ENCODE measurements around the gene GLIS2.

Gene GLIS2

DNA sequence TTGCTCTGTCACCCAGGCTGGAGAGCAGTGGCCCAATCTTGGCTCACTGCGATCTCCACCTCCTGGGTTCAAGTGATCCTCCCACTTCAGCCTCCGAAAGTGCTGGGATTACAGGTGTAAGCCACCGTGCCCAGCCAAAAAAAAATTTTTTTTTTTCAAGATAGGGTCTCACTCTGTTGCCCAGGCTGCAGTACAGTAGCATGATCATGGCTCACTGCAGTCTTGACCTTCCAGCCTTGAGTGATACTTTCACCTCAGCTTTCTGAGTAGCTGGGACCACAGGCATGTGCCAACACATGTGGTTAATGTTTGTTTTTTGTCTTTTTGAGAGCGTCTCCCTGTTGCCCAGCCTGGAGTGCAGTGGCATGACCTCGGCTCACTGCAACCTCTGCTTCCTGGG is 37.0 kb downstream of the GLIS2 start:
- no peak for DNase-seq (ENCODE audit: low spot score)

DNA sequence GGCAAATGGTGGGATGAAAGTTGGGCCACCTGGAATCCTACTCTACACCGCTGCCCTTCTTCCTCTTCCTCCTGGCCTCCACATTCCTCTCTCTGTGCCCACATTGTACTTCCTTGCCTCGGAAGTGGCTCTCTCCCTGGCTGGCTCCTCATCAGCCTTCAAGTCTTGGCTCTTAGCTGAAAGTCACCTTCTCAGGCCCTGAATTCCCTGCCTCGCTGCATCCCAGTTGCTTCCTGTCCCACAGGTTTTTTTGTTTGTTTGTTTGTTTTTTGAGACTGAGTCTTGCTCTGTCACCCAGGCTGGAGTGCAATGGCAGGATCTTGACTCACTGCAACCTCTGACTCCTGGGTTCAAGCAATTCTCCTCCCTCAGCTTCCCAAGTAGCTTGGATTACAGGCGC is 37.8 kb downstream of the GLIS2 start:
- no peak for DNase-seq (ENCODE audit: low spot score)

DNA sequence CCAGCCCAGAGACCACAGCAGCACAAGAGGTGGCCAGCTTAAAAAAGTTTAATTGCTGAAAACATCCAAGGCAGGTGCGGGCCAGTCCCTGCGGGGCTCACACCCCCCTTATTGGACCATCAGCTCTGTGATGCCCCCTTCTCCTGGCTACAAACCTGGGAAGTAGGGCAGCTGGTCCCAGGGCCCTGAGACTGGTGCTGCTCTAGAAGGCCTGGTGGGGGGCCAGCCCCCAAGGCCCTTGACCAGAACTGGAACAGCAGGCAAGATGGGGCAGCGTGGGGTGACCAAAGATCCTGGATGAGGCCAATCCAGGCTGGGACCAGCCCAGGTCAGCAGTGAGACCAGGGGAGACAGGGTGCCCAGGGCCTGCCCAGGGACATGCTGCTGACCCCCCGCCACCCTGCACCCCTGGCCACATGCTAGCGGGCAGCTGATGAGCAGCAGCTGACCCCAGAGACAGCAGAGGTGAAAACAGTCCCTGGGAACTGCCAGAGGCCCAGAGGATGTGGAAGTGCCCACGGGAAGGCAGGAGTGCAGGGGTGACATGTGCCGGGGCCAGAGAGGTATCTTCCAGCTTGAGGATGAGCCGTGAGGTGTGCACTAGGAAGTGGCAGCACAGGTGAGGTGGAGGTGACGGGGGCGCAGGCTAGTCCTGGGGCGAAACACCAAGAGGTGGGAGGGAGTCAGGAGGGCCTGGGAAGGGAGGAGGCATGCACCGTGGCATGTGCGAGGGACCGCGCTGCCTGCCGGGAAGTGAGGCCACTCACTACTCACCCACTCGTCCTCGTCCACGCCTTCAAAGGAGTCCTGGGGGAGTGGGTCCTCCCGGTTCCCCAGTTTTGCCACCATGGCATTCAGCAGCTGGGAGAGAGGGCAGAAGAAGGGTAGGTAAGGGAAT is 38.9 kb downstream of the GLIS2 start:
- DNase-seq (ENCODE audit: low spot score): no peak

DNA sequence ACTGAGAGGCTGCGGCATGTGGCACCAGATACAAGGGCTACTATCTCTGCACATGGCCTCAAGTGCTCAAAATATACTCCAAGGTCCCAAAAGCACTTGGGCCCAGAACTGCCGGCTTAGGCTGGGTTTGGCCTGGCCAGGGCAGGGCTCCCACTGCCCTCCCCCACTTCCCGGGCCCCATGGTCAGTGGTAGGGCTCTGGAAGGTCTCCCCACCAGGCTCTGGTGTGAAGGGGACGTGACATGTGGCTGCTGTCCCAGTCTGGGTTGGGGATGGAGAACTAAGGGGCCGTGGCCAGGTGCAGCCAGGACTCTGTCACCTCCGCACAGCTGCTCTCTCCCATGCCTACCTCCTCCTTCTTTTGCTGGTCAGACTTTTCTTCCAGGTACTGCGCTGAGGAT is 41.0 kb downstream of the GLIS2 start:
- no peak for DNase-seq (ENCODE audit: low spot score)

DNA sequence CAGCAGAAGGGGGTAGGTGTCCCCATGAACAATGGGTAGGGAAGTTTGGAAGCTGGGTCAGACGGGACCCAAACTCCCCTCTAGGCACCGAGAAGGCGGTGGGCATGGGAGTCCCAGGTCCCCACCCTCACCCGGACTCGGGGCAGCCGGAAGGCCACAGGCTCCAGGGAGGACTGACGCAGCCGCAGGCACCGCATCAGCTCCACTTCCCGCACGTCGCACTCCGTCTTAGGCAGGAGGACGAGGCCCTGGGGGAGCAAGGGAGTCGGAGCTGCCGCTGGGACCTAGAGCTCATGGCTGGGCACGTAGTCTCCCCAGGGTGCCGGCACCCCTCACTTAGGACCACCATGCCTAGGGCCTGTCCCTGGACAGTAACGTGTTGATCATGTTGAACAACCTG is 42.4 kb downstream of the GLIS2 start:
- no peak for DNase-seq (ENCODE audit: low spot score)

DNA sequence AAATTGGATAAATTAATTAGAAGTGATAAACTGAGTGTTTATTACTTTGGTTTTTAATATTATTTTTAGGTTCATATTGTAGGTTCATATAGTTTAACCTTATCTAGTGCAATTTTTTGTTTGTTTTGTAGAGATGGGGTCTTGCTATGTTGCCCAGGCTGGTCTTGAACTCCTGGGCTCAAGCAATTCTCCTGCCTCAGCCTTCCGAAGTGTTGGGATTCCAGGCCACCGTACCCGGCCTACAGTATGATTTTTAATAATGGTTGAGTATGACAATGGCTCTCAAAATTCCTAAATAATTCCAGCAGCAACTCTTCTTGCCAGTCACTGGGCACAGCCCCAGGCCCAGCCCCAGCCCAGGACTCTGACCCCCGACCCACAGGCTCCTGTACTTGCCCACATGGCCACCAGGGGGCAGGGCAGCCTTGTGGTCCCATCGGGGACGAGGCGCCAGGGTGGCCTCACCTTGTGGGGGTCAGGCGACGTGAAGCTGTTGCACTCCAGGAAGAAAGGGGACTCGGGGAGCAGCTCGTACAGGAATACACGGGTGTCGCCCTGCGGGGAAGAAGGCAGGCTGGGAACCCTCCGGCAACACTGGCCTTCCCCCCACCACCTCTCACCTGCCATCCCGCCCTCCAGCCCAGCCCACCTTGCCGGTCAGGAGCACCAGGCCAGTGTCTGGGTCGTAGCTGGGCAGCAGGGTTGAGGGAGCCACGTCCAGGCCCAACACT is 43.1 kb downstream of the GLIS2 start:
- DNase-seq (ENCODE audit: low spot score): peak; percentile 83

DNA sequence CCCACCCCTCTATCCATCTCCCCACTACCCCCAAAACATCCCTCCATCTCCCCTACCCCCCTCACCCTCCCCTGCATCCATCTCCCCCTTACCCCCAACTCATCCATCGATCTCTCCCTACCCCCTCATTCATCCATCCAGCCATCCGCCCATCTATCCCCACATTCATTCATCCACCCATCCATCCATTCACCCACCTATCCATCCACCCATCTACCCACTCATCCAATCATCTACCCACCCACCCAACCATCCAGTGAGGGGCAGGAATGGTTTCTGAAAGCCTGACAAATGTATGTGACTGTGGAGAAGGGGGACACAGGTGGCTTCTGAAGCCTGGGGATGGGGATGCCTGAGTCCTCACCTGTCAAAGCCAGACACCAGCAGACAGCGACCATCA is 44.0 kb downstream of the GLIS2 start:
- DNase-seq (ENCODE audit: low spot score): no peak

DNA sequence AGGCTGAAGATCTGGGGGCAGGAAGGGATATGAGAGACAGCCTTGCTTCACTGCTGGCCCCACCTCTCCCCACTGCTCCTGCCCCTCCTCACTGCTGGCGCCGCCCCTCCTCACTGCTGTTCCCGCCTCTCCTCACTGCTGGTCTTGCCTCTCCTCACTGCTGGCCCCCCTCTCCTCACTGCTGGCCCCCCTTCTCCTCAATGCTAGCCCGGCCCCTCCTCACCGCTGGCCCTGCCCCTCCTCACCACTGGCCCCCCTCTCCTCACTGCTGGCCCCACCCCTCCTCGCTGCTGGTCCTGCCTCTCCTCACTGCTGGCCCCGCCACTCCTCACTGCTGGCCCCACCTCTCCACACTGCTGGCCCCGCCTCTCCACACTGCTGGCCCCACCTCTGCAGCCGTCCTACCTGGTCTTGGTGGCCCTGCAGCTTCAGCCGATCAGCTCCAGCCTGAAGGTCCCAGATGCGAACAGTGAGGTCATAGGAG is 44.7 kb downstream of the GLIS2 start:
- peak; percentile 52 for DNase-seq (ENCODE audit: low spot score)

DNA sequence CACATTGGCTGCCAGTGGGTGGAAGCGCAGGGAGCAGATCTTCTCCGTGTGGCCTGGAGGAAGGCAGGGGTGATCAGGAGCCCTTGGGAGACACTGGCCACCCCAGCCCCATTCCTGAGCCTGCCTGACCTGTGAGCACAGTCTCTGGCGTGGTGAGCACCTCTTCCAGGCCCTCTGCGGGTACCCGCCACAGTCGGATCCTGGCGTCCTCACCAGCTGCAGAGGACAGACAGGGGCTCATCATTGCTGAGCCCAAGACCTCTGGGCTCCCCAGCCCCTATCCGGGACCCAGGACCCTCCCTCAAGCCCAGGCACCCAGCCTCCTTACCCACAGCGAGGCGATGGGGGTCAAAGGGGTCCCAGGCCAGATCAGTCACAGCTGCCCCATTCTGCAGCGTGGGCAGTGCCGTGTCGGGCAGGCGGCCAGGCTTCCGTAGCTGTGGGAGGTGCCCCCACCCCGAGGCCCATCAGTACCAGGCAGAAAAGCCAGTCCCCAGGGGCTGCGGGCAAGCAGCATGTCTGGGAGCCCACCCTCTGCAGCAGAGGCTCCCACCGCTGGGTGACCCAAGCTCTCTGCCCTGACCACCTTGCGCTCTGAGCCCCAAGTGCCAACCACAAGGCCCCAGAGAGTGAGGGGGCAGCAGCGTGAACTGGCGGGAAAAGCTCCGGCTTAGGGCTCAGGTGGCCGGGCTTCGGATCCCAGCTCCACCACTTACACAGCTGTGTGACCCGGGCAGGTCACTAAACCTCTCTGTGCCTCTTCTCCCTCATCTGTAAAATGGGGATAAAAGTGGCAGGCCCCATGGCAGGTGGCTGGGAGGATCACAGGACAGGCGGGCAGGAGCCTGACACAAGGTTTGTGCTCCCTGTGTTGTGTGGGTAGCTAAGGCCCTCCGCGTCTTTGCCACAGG is 45.4 kb downstream of the GLIS2 start:
- DNase-seq (ENCODE audit: low spot score): no peak

DNA sequence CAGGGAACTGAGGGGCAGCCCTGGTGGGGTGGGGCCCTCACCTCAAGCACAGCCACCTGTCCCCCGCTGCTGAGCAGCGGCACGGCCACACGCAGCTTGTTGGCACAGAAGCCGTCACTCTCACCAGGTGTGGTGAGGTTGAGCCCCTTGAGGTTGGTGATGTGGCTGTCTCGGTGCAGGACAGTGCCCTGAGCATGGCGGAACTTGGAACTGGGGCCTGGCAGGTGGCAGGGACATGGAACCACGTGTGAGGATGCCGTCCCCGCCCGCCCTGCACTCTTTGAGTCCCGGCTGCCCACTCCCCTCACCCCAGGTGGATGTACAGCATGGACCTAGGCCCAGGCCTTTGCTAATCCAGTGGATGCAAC is 46.1 kb downstream of the GLIS2 start:
- no peak for DNase-seq (ENCODE audit: low spot score)

DNA sequence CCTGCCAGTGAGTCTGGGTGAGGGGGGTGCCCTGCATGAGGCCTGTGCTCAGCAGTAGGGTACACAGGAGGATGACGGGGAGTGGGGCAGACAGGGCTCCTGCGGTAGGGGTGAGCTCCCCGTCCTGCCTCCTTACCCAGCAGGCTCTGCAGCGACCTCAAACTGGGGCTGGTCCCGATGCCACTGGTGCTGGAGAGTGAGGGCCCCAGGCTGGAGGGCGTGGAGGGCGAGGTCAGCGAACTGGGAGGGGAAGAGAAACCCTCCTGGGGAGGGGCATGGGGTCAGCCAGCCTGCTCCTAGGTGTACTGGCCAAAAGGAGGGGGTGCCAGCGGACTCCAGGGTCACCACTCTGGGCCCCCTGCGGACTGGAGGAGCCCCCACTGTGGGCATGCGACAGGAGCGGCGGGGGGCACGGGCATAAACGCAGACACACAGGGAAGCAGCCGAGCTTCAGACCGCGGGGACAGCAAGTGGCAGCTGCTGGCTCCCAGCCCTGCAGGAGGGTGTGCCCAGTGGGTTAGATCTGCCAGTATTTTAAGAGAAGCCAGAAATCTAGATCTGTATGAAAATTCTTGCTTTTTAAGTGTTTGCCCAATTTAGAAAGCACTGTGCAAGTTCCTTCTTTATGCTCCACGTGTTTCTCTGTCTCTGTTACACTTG is 46.7 kb downstream of the GLIS2 start:
- no peak for DNase-seq (ENCODE audit: low spot score)

DNA sequence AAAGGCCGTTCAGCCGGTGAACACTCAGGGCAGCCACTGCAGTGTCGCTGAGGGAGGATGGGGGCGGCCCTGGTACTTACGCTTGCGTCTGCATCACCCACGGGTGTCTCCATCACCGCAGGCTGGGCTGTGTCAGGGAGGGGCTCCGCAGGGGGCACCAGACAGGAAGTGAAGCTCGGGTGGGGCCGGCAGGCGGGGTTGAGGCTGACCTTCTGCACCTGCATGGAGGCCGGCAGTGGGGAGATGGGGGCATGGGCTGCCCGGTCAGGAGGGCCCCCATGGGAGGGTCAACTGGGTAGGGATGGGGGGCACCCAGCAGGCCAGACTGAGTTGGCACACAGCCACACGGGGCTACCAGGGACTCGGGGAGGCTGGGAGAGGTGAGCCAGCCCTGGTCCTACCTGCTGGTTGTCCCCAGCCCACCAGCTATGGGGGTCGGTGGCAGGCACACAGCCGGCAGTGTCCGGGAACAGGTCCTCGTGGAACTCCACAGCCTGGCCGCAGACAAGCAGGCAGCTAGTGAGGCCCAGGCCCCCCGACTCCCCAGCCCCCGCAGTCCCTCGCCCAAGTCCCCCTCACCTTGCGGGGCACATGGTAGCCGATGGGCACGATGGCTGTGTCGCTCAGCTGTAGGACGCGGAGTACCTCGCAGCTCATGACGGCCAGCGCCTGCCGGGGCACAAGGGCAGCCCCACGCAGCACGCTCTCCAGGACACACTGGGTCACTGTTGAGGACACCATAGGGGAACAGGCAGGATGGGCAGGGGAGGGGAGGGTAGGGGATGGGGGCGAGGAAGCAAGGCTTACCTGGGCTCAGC is 48.5 kb downstream of the GLIS2 start:
- no peak for DNase-seq (ENCODE audit: low spot score)

DNA sequence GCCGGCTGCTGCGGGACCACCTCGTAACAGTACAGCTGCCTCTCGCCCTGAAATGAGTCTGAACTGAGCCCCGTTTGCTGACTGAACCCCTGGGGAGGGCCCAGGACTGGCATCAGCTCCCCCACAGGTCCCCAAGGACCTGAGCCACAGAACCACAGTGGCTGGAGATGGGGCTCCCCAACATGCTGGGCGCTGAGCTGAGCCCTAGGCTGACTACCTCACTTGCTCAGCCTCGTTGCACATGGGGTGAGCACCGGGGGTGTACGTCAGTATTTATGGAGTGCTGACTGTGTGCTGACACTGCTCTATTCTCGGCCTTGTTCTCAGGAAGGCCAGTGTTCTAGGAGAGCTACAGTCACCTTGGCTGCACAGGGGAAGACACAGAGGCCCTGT is 49.1 kb downstream of the GLIS2 start:
- DNase-seq (ENCODE audit: low spot score): no peak

DNA sequence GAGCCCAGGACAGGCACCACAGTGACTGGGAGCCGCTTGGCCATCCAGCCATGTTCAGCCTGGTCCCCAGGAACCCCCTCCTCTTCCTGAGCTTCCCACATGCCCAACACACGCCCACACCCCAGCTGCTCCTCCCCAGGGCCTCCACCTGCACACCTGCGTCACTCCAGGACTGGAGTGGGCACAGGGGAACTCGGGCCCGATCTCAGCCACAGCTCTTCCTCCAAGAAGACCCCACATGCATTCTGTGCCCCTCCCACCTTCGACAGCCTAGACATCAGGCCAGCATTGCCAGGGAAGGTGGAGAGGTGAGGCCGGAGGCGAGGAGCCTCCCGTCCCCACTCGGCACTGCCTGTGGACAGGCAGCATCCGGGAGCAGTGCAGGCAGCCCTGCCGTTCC is 49.7 kb downstream of the GLIS2 start:
- DNase-seq (ENCODE audit: low spot score): no peak

DNA sequence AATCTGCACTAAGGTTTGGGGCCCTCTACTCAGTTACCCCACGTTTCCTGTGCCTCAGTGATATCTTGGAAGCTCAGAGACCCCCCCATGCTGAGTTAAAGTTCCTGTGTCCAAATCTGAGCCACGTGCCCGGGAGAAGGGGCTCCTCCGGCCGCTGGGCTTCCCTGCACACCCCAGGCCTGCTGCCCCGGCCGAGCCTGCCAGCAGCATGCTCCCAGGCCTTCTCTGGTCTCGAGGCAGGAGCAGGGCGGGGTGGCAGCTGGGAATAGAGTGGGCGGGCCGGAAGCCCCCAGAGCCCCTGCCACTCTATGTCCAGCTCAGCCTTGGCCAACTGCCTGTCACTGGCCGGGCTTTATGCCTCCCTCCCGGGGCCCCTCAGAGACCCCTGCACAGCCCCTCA is 50.1 kb downstream of the GLIS2 start:
- no peak for DNase-seq (ENCODE audit: low spot score)

DNA sequence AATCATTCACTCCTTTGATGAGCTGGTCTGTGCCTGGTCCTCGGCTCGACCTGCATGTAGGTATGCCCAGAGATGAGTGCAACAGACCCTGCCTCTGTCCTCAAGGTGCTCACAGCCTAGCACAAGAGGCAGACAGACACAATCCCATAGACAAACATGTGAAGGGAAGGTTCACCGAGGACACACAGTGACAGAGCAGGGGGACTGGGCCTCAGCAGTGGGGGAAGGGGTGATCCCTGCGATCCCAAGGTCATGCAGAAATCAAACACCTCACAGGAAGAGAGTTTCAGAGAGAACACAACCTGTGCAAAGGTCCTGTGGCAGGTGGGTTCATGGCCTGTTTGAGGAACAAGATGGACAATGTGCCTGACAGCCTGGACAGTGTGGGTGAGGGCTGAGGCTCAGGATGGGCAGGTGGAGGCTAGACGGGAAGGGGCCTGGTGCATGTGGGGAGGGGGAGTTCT is 51.6 kb downstream of the GLIS2 start:
- DNase-seq (ENCODE audit: low spot score): no peak

DNA sequence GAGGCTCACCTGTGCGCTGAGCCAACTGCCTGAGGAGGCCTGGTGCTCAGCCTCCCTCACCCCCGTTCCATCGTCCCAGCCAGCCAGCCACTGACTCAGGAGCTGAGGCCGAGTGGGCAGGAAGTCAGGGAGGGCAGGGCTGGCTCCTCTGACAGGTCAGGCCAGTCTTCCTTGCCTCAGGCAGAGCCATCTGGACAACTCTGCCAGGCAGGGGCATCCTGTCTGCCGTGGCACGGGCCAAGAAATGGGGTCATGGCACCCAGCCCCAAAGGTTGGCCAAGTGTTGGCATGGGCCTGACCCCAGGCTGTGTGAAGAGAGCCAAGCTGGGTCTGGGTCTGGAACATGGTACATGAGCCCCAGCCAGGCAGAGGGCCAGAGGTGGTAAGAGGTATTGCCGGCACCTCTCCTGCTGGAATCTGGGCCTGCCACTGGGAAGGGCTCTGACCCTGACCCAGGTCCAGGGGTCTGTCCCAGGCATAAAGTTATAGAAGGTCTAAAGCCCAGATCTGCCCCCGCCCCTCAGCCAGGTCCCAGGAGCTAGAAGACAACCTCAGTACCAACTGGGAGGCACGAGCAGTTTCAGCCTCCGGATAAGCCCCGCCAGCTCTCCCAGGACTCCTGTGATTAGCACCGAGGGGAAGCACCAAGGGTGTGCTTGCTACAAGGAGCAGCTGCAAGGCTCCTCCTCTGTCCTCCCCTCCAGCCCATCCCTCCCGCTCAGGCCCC is 53.3 kb downstream of the GLIS2 start:
- no peak for DNase-seq (ENCODE audit: low spot score)

DNA sequence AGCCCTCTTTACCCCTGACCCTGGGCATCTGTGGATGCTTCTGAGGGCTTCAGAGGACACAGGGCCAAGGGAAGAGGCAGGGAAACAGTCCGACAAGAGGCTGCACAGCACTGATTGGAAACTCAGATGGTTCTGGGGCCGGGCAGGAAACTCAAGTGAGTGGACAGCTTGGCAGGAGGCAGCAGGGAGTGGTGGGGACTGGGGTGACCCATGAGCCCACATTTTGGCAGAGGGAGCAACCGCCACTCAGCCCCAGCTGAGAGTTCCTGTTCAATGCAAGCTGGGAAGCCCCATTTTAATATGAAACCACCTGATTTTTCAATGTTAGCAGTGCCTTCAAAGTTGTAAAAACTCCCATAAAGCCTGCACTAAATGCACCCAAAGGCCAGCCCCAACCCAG is 54.3 kb downstream of the GLIS2 start:
- DNase-seq (ENCODE audit: low spot score): no peak

DNA sequence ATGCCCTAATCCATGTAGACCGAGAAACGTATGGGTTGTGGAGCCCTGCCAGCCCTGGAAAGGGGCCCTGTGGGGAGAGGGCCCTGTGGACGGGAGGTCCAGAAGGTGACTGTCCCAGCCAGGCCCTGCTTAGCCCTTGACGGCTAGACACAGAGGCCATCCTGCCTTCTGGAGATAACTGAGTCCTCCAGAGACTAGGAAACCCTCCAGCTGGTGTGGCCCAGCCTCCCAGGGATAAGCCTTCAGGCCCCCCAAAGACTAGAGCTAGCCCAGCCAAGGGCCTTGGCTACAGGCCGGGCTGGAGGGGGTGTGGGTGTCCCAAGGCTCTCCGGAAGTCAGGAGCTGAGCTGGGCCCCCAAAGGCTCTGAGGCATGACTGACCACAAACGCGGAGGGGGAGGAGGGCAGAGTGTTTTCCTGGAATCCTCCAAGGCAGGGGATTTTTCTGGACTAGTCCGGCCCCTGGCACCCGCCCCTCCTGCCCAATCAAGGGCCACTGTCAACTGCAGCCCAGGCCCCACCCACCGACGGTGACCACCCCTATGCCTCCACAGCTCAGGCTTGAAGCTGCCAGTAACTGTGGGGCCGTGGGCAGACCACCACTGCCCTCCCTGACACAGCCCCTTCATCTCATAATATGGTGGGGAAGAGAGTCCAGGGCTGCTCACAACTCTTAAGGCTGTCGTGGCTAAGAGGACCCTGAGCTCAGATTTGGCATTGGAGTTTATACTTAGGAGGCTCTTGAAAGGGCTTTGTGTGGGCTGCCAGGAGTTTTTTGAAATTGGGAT is 54.9 kb downstream of the GLIS2 start:
- DNase-seq (ENCODE audit: low spot score): no peak

Measured in D341Med (cell line).